Ramos (cell line): ENCODE data around the gene DIRAS1.

Source experiments
- in situ Hi-C: fragments of 300-500 bp; cut with MboI; formaldehyde crosslinking; loops from one replicate; pipeline ENCODE4 v1.14.3; 2022; ENCODE audit warnings: low sequenced_read_pairs; ENCODE audit not compliant: unreplicated experiment

DIRAS1 gene, protein sequence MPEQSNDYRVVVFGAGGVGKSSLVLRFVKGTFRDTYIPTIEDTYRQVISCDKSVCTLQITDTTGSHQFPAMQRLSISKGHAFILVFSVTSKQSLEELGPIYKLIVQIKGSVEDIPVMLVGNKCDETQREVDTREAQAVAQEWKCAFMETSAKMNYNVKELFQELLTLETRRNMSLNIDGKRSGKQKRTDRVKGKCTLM

DNA sequence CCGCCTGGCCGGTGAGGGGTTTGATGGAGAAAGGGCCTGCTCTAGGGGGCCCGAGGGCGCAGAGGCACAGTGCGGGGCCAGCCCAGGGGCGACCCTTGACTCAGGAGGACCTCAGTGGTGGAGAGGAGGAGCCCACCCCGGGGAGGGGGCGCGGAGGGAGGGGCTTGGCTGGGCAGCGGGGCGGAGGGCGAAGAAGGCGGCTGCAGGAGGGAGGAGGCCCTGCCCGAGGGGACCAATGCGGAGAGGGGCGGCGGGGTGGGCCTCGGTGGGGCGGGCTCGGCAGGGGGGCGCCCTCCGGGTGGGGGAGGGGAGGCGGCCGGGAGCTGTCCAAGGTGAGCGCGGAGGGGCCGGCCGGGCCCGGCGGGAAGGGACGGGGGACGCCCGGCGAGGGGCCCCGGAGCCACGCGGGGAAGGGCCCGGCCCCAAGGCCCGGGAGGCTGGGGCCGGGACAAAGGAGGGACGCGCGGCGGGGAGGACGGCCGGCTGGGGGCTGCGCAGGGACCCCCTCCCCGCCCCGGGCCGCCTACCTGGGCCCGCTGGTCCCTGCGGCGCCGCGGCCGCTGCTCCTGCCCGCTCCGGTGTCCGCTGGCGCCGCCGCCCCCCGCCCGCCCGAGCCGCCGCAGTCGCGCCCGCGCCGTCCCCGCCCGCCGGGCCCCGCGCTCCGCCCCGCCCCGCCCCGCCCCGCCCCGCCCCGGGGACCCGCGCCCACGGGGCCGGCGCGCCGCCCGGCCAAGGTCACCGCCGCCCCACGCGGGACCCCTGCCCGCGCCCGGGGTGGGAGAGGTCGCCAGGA is at the start of gene DIRAS1:
TSS of gene DIRAS1 (minus strand) at position 596 of the 793 bp plus-strand sequence. CDS start 3,566 bp downstream, outside the sequence.
- in situ Hi-C loops = no loop called here

DNA sequence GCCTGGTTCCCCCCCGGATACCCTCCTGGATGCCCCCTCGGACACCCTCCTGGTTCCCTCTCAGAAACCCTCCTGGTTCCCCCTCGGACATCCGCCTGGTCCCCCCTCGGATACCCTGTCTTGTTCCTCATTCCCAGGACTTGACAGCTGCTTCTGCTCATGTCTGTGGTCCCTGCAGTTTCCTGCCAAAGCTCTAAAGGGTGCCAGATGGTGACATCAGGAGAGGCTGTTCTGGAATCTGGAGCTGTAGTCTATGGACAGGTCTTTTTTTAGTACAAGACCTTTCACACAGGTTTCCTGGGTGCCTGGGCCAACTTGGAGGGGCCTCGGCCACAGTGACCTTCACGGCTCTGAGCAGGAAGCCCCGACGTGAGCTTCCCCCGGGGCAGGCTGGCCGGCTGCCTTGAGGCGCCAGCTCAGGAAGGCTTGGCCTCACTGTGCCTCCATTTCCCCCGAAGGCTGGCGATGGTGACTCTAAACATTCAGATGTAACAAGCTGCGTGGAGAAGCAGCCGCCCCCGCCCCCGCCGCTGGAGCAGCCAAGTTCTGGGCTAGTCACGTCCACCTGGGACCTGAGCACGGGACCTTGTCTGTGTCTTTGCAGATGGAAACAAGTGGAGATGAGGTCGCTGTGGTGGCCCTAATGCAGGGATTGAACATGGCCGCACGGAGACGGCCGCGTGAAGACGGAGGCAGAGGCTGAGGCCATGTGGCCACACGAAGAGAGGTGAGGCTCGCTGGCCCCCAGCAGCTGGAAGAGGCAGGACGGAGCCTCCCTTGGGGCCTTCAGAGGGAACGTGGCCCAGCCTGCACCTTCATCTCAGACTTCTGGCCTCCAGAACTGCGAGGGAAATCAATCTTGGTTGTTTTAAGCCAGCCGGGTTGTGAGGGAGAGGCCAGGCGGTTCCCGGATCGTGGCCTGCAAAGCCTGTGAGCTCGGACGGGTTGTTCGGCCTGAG is 49.2 kb upstream of the DIRAS1 start:
- in situ Hi-C loops = no loop called here

DNA sequence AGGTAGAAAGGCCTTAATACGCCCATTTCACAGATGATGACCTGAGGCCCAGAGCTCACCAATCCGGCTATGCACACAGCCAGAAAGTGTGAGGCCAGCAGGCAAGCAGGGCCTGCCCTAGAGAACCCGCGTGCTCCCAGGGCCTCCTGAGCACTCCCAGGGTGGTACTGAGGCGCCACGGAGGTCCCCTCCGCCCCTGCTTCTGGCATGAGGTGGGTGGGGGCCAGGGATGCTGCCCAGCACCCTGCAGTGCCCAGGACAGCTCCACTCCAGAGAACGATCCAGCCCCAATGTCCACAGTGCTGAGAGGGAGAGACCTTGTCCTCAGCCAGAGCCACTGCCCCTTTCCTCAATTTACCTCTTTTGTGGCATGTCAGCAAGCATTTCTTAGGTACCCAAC is 48.0 kb upstream of the DIRAS1 start:
- in situ Hi-C loops = no loop called here

DNA sequence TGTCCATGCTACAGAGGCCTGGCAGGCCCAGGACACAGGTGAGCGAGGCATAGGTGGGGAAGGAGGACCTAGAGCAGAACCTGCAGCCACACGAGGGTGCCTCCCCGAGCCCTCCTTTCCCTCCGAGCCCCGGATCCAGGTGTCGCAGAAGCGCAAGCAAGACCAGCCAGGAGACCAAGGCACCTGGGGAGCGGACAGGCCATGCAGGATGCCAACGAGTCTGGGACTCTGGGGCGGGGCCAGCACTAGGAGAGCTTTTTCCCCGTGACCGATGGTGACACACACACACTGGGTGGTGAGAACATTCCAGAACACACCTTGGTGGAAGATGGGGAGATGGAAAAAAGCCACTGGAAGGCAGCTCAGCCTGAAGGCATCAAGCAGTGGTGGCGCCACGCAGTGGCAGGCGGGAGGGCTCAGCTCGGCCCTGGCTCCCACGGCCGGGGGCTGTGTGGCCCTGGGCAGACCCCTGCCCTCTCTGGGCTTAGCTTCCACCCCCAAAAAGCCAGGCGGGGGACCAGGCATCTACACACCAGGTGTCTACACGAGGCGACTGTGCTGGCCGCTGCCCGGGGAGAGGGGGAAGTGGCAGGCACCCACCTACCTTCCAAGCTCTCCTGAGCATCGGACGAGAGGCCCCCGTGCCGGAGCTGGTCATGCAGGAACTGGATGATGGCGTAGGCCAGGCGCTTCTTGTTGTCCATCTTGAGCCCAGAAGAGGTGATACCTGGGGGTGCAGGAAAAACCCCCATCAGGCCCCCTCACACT is 47.4 kb upstream of the DIRAS1 start:
- in situ Hi-C loops = no loop called here

DNA sequence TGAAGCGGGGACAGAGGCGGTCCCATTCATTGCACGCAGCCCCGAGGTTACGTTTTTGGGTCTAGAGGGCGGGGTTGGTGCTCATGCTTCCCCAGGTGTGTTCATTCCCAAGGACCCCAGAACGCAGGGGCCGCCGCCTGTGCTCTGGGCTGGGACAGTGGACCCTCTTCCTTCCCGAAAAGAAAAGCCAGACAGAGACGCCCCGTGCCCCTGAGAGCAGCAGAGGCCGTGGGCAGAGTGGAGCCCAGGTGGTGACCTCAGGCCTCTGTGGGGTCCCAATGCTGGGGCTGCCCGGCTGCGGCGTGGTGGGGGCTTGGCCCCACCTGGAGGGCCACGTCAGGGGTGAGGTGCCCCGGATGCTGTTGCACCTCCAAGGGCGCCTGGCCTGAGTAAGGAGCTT is 46.5 kb upstream of the DIRAS1 start:
- in situ Hi-C loops = no loop called here

DNA sequence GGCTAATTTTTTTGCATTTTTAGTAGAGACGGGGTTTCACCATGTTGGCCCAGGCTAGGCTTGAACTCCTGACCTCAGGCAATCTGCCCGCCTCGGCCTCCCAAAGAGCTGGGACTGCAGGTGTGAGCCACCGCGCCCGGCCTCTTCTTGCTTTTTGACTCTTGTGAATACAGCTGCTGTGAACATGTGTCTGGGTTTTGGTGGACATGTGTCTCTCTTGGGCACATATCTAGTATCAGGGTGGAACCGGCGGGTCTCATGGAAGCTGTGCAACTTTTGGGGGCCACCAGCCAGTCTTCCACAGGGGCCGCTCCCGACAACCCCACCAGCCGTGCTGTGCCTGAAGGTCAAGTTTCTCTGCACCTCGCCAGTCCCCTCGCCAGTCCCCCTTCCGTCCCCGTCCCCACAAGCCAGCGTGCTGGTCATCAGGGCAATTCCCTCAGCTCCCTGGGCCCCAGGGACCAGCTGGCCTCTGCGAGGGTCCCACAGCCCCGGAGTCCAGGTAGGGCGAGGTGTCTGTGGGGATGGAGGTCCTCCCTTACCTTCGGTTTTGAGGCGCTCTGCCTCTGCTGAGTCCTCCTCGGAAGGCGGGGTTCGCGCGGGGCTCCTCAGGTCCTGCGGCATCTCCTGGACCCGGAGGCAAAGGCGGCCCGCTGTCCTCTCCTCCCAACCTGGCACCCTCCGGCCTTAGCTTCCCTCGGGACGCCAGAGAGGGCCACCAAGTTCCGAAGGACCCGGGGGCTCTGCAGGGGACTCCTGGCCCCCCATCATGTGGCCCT is 45.6 kb upstream of the DIRAS1 start:
- in situ Hi-C loops = no loop called here

DNA sequence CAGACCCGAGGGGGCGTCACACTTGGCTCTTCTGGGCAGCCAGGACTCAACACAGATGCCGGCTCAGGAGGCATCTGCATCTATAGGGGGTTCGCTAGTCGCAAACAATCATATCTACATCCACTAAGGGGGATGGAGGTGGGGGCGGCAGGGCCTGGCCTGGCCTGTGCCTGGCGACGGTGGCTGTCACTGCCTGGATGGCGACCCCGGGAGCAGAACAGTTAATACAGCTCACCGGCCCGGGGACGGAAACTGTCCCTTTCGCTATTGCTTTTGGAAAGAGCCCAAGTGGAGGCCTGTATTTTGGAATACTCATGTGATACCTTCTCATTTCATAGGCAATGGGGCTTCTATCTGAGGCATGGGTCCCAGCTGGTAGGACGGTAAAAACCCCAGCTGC is 44.2 kb upstream of the DIRAS1 start:
- in situ Hi-C loops = no loop called here

DNA sequence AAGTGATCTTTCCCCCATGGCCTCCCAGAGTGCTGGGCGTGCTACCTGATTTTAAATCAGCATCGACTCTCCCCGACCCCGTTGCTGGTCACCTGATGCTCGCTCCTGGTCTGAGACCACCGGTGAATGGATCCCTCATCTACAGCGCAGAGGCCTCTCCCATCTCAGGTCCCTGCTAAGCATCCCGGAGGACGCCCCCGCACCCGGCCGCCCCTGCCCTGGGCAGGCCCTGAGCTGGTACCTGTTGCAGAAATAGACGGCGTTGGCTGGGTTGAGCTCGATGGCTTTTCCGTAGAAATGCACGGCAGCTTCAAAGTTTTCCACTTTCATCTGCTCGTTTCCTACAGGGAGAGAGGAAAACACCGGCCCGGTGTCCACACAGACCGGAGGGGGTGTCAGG is 43.8 kb upstream of the DIRAS1 start:
- in situ Hi-C loops = no loop called here

DNA sequence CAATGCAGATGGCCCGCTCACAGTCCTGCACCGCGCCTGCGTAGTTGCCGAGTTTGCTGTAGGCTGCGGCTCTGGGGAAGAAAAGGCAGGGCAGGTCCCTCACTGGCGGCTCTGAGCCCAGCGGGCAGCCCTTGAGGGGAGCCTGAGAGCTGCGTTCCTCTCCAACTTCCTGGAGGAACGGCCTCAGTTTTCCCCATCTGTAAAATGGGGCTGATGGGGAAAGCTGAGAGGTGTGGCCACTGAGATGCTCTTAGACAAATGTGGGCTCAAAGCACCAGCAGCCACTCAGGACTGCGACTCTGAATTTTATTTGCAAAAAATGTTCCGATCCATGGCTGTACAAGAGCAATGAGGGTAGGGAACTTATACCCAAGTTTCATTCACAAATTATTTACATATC is 42.5 kb upstream of the DIRAS1 start:
- in situ Hi-C loops = no loop called here

DNA sequence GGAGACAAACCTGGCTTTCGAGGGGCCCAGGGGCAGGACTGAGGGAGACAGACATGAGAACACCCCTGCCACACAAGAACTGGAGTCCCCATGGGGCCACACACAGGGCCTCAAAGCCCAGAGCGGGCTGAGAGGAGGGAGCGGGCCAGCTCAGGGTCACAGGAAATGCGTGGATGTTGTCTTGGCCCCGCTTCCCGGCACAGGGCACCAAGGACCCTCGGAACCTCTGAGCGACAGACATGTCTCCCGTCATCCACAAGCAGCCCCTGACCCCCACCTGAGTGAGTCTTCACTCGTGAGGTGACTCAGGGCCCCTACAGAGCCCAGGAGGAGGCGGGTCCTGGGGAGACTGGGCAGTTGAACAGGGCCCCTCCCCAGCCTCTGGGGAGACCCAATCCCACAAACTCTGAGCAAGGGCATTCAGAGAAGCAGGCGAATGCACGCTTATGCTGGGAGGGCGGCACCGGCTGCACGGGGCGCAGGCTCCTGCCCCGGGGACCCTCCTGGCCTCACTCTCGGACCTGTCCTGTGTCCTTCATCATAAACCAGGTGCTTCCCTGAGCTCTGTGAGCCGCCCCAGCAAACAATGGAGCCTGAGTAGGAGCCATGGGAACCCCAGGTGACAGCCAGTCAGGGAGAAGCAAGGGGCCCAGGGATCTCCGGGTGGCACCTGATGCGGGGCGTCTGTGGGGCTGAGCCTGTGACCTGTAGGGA is 41.8 kb upstream of the DIRAS1 start:
- in situ Hi-C loops = no loop called here

DNA sequence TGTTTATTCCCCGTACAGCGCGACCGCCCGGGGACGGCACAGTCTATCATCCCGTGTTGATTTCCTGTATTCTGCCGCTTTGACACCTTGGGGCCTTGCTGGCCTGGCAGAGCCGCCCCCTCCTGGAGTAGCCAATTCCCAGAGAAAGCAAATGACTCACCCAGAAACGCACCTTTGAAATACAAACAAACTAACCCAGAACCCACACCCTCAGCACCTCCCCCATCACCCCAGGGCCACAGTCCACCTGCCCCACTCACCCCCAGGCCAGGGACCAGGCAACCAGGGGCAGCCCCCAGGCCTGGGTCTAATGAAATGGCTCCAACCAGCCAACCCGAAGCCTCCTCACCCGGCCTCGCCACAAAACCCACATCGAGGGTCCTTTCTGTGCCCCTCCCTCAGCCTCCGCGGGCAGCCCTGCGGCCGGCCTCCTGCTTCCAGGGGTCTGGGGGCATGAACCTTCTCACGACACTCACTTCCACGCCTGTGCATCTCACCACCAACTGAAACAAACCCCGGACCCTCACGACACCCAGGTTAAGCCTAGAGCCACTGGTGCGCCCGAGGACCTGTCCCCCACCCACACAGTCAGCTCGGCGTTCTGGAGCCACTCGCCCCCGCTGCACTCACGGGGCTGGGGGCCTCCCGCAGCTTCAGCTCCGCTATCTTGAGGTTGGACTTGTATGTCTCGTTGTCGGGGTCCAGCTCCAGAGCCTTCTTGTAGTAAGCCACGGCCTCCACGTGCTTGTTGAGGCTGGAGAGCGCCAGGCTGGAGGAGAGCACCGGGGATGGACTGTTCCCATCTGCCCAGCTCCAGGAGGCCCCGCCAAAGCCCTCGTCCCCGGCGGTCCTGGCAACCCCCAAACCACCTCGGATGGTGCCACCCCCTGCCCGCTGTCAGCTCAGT is 41.0 kb upstream of the DIRAS1 start:
- in situ Hi-C loops = no loop called here

DNA sequence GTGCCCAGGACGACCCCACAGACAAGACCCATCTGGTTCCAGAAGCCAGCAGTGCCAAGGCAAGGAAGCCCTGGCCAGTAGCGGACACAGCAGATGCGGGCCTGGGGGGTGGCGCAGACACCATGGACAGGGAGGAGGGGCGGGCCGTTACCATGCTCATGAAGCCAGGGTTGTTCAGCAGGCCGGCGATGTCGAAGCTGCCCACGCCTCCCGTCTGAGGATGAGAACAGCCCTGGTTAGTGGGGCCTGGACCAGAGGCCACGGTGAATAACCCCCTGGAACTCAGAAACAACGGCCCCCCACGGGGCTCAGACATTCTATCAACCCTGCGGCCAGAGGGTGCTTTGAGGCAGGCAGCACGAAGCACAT is 40.1 kb upstream of the DIRAS1 start:
- in situ Hi-C loops = no loop called here

DNA sequence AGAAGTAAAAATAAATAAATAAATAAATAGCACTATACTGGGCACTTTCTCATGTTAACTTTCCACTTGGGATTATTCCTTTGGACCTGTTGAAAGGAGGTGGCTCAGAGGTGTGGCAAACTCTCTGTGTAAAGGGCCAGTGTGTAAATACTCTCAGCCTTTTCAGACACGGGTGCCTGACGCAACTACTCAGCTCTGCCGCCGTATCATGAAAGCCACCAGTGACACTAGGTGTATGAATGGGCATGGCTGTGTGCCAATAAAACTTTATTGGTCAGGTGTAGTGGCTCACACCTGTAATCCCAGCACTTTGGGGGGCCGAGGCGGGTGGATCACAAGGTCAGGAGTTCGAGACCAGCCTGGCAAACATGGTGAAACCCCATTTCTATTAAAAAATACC is 38.8 kb upstream of the DIRAS1 start:
- in situ Hi-C loops = no loop called here

DNA sequence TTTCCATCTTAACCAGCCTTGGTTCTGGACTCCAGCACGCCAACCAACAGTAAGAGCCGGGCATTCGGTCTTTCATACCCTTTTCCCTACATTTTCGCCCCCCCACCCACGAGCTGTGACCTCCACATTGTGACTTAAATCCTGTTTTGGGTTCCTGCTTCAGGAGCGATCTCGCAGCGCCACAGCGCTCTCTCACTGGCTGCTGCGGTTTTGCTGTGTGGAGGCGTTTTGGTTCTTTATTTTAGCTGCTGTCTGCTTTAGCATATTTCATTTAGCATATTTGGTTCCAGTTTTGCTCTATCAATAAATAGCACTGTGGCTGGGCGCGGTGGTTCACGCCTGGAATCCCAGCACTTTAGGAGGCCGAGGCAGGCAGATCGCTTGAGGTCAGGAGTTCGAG is 38.2 kb upstream of the DIRAS1 start:
- in situ Hi-C loops = no loop called here

DNA sequence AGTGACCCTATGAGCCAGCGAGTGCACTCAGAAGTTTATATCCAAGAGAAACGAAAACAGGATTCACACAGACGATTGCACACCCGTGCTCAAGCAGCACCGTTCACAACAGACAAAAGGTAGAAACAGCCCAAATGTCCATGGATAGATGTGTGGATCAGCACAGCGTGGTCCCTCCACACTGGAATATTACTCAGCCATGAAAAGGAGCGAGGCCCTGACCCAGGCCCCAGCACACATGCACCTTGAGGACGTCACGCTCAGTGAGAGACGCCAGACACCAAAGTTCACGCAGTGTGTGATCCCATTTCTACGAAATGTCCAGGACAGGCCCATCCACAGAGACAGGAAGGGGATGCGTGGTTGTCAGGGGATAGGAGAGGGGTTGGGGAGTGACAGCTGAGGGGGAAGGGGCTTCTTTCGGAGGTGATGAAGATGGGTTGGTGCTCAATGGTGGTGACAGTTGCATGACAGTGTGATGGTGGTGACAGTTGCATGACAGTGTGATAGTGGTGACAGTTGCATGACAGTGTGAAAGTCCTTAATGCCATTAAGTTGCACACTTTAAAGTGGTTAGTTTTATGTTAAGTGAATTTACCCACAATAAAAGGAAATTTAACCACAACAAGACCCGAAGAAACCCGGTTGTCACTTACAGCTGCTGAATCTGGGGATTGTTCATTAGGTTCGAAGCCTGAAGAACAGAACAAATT is 37.6 kb upstream of the DIRAS1 start:
- in situ Hi-C loops = no loop called here

DNA sequence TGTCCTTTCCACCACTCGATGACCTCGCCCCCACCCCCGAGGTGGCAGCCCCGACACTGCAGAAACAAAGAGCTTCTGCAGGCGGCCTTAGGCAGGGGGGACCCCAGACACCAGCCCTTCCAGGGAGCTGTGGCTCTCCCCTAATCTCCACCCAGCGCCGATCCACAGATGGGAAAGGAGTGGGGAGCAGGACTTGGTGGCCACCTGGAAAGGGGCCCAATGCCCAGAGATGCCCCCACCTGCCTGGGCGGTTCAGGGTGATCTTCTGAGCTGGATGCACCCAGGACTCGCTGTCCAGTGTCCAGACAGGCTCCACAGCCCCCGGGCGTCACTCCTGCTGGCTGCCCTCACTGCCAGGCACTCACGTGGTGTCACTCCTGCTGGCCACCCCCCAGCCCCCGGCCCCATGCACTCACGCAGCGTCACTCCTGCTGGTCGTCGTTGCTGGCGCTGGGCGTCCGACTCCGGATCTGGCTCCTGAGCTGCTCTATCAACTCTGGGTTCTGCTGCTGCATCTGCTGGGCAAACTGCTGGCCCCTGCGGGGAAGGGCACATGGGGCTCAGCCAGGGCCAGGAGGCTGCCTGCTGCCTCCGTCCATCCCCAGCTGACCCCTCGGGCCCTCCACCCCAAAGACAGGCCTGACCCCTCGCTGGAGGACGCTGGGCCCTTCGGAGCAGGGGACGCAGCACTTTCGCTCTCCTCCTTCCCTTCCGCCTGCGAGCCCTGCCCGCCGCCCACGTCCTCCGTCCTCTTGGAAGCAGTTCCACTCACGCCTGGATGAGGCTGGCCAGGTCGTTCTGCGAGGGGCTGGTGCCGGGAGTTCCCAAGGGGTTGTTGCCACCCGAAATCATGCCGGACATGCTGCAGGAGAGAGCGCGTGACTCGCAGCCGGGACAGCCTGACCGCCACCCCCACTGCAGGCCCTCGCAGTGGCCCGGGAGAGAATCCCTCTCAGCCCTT is 36.0 kb upstream of the DIRAS1 start:
- in situ Hi-C loops = no loop called here
